Esophagus mucosa (tissue), 1 donor: ENCODE results near the gene IGFBP7. TPM values are rescaled to one million over a fixed set of nuclear protein-coding genes. Genes with fewer than 3 reads are reported as not detected.

Source experiments
- ATAC-seq: fragments of 200-7000 bp; cut with Tn5 transposase; one replicate; pipeline ENCODE4 v1.9.1; 2020
- total RNA-seq: library from RNA; stranded (reverse); gene quantifications from one replicate; pipeline ENCODE4 v1.2.4, GENCODE V29; 2023
- donor health status: DM: yes; HTN: yes; CAD: no.

Gene IGFBP7
- total RNA-seq, 1 donor from 2014 or later: 40.9 TPM

- ATAC-seq: peak; percentile 69
Measured at GRCh38 chr4:57037982-57038604, 72.1 kb downstream of the IGFBP7 start.

GRCh38 chr4:57034520-57034919 lies 75.7 kb downstream of the IGFBP7 start:
- no peak for ATAC-seq

- peak; percentile 55 for ATAC-seq
Measured at GRCh38 chr4:57023104-57023503, 87.1 kb downstream of the IGFBP7 start.

- peak; percentile 64 for ATAC-seq
Measured at GRCh38 chr4:57020467-57021101, 89.6 kb downstream of the IGFBP7 start.

GRCh38 chr4:57018980-57019379 lies 91.2 kb downstream of the IGFBP7 start:
- no peak for ATAC-seq

- no peak for ATAC-seq
Measured at GRCh38 chr4:57013543-57014120, 96.6 kb downstream of the IGFBP7 start.

- no peak for ATAC-seq
Measured at GRCh38 chr4:56999751-57000150, 110.4 kb downstream of the IGFBP7 start.

GRCh38 chr4:56995525-56995924 lies 114.7 kb downstream of the IGFBP7 start:
- peak; percentile 83 for ATAC-seq

- ATAC-seq: no peak
Measured at GRCh38 chr4:56990109-56990905, 119.9 kb downstream of the IGFBP7 start.

- no peak for ATAC-seq
Measured at GRCh38 chr4:56986952-56987351, 123.2 kb downstream of the IGFBP7 start.

GRCh38 chr4:56986192-56986591 lies 124.0 kb downstream of the IGFBP7 start:
- no peak for ATAC-seq

GRCh38 chr4:56981795-56982201 lies 128.4 kb downstream of the IGFBP7 start:
- no peak for ATAC-seq

Other genes with a start within 250 kb of the IGFBP7 start
- 22.5 TPM for gene REST, start 202.5 kb downstream of the IGFBP7 start, total RNA-seq
- 15.9 TPM for gene NOA1, start 132.8 kb downstream of the IGFBP7 start, total RNA-seq
- gene POLR2B, start 131.5 kb downstream of the IGFBP7 start, total RNA-seq: 38.9 TPM